Liver (tissue), 9 donors: ENCODE measurements around the gene COL24A1. TPM values are rescaled to one million over a fixed set of nuclear protein-coding genes. Genes with fewer than 3 reads are reported as not detected.

Experiments used
- DNase-seq: peaks from one replicate; pipeline ENCODE4 v3.0.0-alpha.2; 2017; ENCODE audit warnings: low spot score
- H3K27ac ChIP-seq, 2 donors: one replicate each; pipeline ENCODE4 v1.7.0; 2013; ENCODE audit warnings: inconsistent platforms in 2 of 2, low read length in 2 of 2, control low read depth in 1 of 2, low read depth in 1 of 2, mild to moderate bottlenecking in 1 of 2
- H3K27me3 ChIP-seq, 4 donors: one replicate each; pipeline versions ENCODE4 v1.6.1 to v1.7.0; 2013; ENCODE audit warnings: low read length in 3 of 4, inconsistent platforms in 1 of 4, mild to moderate bottlenecking in 1 of 4, moderate library complexity in 1 of 4; ENCODE audit not compliant: control insufficient read depth in 4 of 4, insufficient read depth in 4 of 4
- H3K36me3 ChIP-seq, 4 donors: one replicate each; pipeline versions ENCODE4 v1.6.1 to v1.7.0; 2013; ENCODE audit warnings: low read length in 3 of 4, mild to moderate bottlenecking in 3 of 4, low read depth in 1 of 4, moderate library complexity in 1 of 4; ENCODE audit not compliant: control insufficient read depth in 4 of 4, insufficient read depth in 3 of 4
- H3K4me1 ChIP-seq, 4 donors: one replicate each; pipeline versions ENCODE4 v1.6.1 to v1.7.0; 2013; ENCODE audit warnings: low read length in 3 of 4, mild to moderate bottlenecking in 3 of 4, moderate library complexity in 1 of 4; ENCODE audit not compliant: control insufficient read depth in 4 of 4, insufficient read depth in 4 of 4
- H3K4me3 ChIP-seq, 3 donors: one replicate each; pipeline versions ENCODE4 v1.6.1 to v1.7.0; 2013; ENCODE audit warnings: low read length in 3 of 3, control low read depth in 1 of 3, low read depth in 1 of 3, mild to moderate bottlenecking in 1 of 3
- H3K9ac ChIP-seq, 2 donors: one replicate each; pipeline ENCODE4 v1.7.0; 2013; ENCODE audit warnings: low read length in 2 of 2, mild to moderate bottlenecking in 2 of 2, moderate library complexity in 2 of 2, control low read depth in 1 of 2, low read depth in 1 of 2
- H3K9me3 ChIP-seq, 4 donors: one replicate each; pipeline versions ENCODE4 v1.6.1 to v1.7.0; 2013; ENCODE audit warnings: low read length in 3 of 4; ENCODE audit not compliant: control insufficient read depth in 4 of 4
- ATF3 ChIP-seq: IDR thresholded peaks from 2 replicates; pipeline ENCODE4 v1.6.1; 2016; ENCODE audit warnings: antibody characterized with exemption
- CTCF ChIP-seq: fragments of 150-350 bp; IDR thresholded peaks from 2 replicates; pipeline ENCODE4 v1.5.1; 2017; ENCODE audit warnings: improper control_type of control experiment, low read depth, low read length; ENCODE audit not compliant: missing input control
- EGR1 ChIP-seq, 2 donors: IDR thresholded peaks; 2 replicates each; pipeline ENCODE4 v1.6.1; 2016 to 2018; ENCODE audit warnings: antibody characterized with exemption in 2 of 2, low read depth in 2 of 2
- FOXA1 ChIP-seq: IDR thresholded peaks from 2 replicates; pipeline ENCODE4 v1.6.1; 2016; ENCODE audit warnings: antibody characterized with exemption
- FOXA2 ChIP-seq: IDR thresholded peaks from 2 replicates; pipeline ENCODE4 v1.6.1; 2016; ENCODE audit warnings: antibody characterized with exemption
- GABPA ChIP-seq, 2 donors: IDR thresholded peaks in 1 of 2; conservative IDR thresholded peaks in 1 of 2; 2 replicates each; pipeline ENCODE4 v1.6.1; 2016; ENCODE audit warnings: antibody characterized with exemption in 2 of 2, mild to moderate bottlenecking in 1 of 2, moderate library complexity in 1 of 2
- HNF4A ChIP-seq, 2 donors: conservative IDR thresholded peaks; 2 replicates each; pipeline ENCODE4 v1.6.1; 2016; ENCODE audit warnings: antibody characterized with exemption in 2 of 2, mild to moderate bottlenecking in 2 of 2
- HNF4G ChIP-seq: IDR thresholded peaks from 2 replicates; pipeline ENCODE4 v1.6.1; 2016; ENCODE audit warnings: antibody characterized with exemption
- JUND ChIP-seq, 2 donors: IDR thresholded peaks; 2 replicates each; pipeline ENCODE4 v1.6.1; 2016; ENCODE audit warnings: antibody characterized with exemption in 2 of 2
- MAX ChIP-seq: IDR thresholded peaks from 2 replicates; pipeline ENCODE4 v1.6.1; 2016; ENCODE audit warnings: antibody characterized with exemption
- NR2F2 ChIP-seq: IDR thresholded peaks from 2 replicates; pipeline ENCODE4 v1.6.1; 2016; ENCODE audit warnings: antibody characterized with exemption
- RAD21 ChIP-seq, 2 donors: IDR thresholded peaks; 2 replicates each; pipeline ENCODE4 v1.6.1; 2016; ENCODE audit warnings: antibody characterized with exemption in 2 of 2, mild to moderate bottlenecking in 2 of 2
- REST ChIP-seq: IDR thresholded peaks from 2 replicates; pipeline ENCODE4 v1.6.1; 2016; ENCODE audit warnings: antibody characterized with exemption, mild to moderate bottlenecking
- RXRA ChIP-seq, 2 donors: IDR thresholded peaks; 2 replicates each; pipeline ENCODE4 v1.6.1; 2017 to 2018; ENCODE audit warnings: antibody characterized with exemption in 2 of 2, mild to moderate bottlenecking in 1 of 2
- SP1 ChIP-seq: IDR thresholded peaks from 2 replicates; pipeline ENCODE4 v1.6.1; 2018; ENCODE audit warnings: antibody characterized with exemption, mild to moderate bottlenecking
- TAF1 ChIP-seq: conservative IDR thresholded peaks from 2 replicates; pipeline ENCODE4 v1.6.1; 2016; ENCODE audit warnings: antibody characterized with exemption, mild to moderate bottlenecking
- YY1 ChIP-seq: IDR thresholded peaks from 2 replicates; pipeline ENCODE4 v1.6.1; 2016; ENCODE audit warnings: antibody characterized with exemption, mild to moderate bottlenecking
- ZBTB33 ChIP-seq: IDR thresholded peaks from 2 replicates; pipeline ENCODE4 v1.6.1; 2016; ENCODE audit warnings: antibody characterized with exemption
- WGBS: extraction: QIAGEN DNeasy Blood & Tissue Kit; methylation state at CpG from one replicate; pipeline ENCODE4 v1.1.7; 2013; 5-methylcytosine and 5-hydroxymethylcytosine counted together
- polyA plus RNA-seq, 2 donors: library from polyadenylated mRNA; stranded (reverse) in 1 of 2; unstranded in 1 of 2; fragments of 200-250 nt in 1 of 2; fragments of >200 nt in 1 of 2; fragmentation: Nextera tagmentation in 1 of 2; extraction: Ambion mirVana in 1 of 2; gene quantifications; one replicate each; pipeline versions ENCODE4 v1.2.1 to v1.2.3, GENCODE V29; 2013 to 2015
- total RNA-seq, 2 donors: library from RNA; depleted of rRNA; stranded (reverse); fragments of >200 nt; gene quantifications; one replicate each; pipeline ENCODE4 v1.2.3, GENCODE V29; 2014
- donor health status: healthy.
- donor health status: healthy.
- donor health status: healthy.
- donor health status: healthy.
- donor health status: healthy.

The COL24A1 gene
- total and polyA plus RNA-seq, 4 donors, result under 0.01 to 0.28 (median 0.01) TPM; not detected in 1

GRCh38 chr1:86114816-86115400 lies 41.7 kb downstream of the COL24A1 start:
- Histone ChIP-seq H3K27me3 (no peaks in the 10 kb centered on the region), H3K4me3 (no peak overlapping the region), H3K4me1 (no peaks in the 10 kb centered on the region), H3K36me3 (no peaks in the 10 kb centered on the region), H3K27ac (no peak overlapping the region), H3K9me3 (no peaks in the 10 kb centered on the region), H3K9ac (no peak overlapping the region)
- no peak for DNase-seq
- TF ChIP-seq FOXA2 (no peak), EGR1 (IDR thresholded peaks at IDR 0.05; ENCODE audit: low read depth in 2 of 2) (no peak), TAF1 (no peak), YY1 (no peak), RXRA (IDR thresholded peaks at IDR 0.05) (no peak), CTCF (no peak), MAX (no peak), HNF4A (conservative IDR thresholded peaks at IDR 0.05) (no peak), ATF3 (no peak), GABPA (IDR thresholded peaks at IDR 0.05 in 1 of 2, conservative IDR thresholded peaks at IDR 0.05 in 1 of 2) (no peak), RAD21 (IDR thresholded peaks at IDR 0.05) (no peak), HNF4G (no peak), REST (no peak), NR2F2 (no peak), ZBTB33 (no peak), FOXA1 (no peak)
- 61% methylated on average over 4 of the region's 4 CpGs for WGBS

- Histone ChIP-seq H3K27ac (no peak overlapping the region), H3K9me3 (no peaks in the 10 kb centered on the region), H3K4me3 (no peak overlapping the region), H3K9ac (no peak overlapping the region), H3K36me3 (no peaks in the 10 kb centered on the region), H3K4me1 (no peaks in the 10 kb centered on the region), H3K27me3 (no peaks in the 10 kb centered on the region)
- DNase-seq, result no peak
- 80% methylated on average over 2 of the region's 2 CpGs for WGBS
- TF ChIP-seq RAD21 (IDR thresholded peaks at IDR 0.05) (no peak), HNF4G (no peak), YY1 (no peak), EGR1 (IDR thresholded peaks at IDR 0.05; ENCODE audit: low read depth in 2 of 2) (no peak), SP1 (no peak), CTCF (no peak), JUND (IDR thresholded peaks at IDR 0.05) (no peak), ATF3 (no peak), FOXA1 (no peak), REST (no peak)
Observed at GRCh38 chr1:86114236-86114635, 42.3 kb downstream of the COL24A1 start.
